Activated T-cell treated with anti-CD3 and anti-CD28 coated beads, Interleukin-2, amount 50 U/mL, for 48 hours (primary cell): ENCODE data around the gene TRIM28.
A peak's percentile ranks its signal among the peaks of the same experiment; 100 is the strongest.

Experiments
- DNase-seq, 2 experiments: peaks; one replicate each; pipeline ENCODE4 v3.0.0-alpha.2; 2020

The TRIM28 gene

GRCh38 chr19:58561373-58562121, 17.7 kb downstream of the TRIM28 start:
- no peak for DNase-seq

DNA sequence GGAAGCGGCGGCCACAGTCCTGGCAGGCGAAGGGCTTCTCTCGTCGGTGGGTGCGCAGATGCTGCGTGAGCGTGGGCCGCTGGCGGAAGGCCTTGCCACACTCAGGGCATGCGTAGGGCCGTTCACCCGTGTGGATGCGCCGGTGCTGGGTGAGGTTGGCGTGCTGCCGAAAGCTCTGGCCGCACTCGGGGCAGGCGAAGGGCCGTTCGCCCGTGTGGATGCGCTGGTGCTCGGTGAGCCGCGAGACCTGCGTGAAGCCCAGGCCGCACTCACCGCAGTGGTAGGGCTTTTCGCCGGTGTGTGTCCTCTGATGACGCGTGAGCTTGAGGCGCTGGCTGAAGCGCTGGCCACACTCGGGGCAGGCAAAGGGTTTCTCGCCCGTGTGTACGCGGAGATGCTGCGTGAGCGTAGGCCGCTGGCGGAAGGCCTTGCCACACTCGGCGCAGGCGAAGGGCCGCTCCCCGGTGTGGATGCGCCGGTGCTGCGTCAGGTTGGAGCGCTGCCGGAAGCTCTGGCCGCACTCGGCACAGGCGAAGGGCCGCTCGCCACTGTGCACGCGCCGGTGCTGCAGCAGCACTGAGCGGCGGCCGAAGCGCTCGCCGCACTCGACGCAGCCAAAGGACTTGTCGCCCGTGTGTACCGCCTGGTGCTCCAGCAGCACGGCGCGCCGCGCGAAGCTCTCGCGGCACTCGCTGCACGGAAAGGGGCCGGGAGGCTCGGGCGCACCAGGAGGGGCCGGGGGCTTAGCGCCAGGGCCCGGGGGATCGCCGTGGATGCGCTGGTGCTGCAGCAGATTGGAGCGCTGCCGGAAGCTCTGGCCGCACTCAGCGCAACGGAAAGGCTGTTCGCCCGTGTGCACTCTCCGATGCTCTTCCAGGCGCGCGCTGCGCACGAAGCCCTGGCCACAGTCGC, 18.5 kb downstream of the TRIM28 start:
- DNase-seq, result peak; percentile 61 to 71

DNA sequence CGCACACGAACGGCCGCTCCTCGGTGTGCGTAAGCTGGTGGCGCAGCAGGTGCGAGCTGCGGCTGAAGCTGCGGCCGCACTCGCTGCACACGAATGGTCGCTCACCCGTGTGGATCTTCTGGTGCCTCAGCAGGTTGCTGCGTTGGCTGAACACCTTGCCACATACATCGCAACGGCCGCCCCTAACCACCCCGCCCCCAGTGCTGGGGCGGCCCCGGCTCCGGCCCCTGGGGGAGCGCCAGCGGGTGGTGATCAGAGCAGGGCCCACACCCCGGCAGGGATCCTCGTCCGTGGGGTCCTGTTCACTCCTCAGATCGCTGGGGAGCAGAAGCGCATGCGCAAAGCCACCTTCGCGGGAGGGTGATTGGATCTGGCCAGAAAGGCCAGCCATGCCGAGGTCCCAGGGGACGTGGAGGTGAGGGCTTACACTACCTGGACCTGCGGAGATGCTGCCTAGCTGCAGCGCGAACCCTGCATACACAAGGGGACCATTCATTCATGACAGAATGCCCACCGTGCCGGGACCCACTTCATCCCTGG, 19.2 kb downstream of the TRIM28 start:
- peak; percentile 53 to 58 for DNase-seq

GRCh38 chr19:58563823-58564222, 20.0 kb downstream of the TRIM28 start:
- no peak for DNase-seq

- peak in 1 of 2 experiments; percentile 3 for DNase-seq
These were observed 23.1 kb downstream of the TRIM28 start for GRCh38 chr19:58566989-58567388.

DNA sequence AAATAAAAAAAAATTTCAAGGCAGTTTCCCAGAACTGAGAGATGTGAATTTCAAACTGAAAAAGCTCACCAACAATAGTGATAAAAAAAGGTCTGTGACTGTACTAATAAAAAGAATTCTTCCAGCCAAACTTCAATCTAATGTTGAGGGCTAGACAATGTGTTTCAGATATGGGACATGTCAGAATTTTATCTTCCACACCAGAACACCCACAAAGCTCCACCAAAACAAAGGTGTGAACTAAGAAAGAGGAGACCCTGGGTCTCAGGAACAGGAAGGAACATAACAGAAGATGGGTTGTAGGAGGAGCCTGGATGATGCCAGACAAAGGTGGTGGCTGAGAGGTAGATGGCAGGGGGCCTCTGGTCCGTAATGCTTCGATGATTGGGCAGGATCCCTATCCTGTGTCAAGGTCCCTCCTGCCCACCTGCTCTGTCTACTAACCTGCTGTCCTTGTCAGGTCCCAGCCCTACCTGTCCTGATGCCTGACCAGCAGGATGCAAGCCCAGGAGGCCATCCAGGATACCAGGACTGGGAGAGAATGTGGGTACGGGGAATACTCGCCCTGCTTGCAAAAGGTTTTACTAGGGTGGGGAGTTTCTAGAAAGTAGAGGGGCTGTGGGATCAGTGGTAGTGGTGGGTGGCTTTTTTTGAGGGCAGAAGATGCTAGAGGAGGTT, 24.7 kb downstream of the TRIM28 start:
- DNase-seq, result peak in 1 of 2 experiments; percentile 13

GRCh38 chr19:58569191-58569942, 25.5 kb downstream of the TRIM28 start:
- DNase-seq, result peak; percentile 11 to 13

- DNase-seq, result peak; percentile 14
These were observed 26.2 kb downstream of the TRIM28 start for GRCh38 chr19:58569943-58570670.

- DNase-seq, result peak; percentile 13 to 15
These were observed 27.1 kb downstream of the TRIM28 start for GRCh38 chr19:58570770-58571574.

DNA sequence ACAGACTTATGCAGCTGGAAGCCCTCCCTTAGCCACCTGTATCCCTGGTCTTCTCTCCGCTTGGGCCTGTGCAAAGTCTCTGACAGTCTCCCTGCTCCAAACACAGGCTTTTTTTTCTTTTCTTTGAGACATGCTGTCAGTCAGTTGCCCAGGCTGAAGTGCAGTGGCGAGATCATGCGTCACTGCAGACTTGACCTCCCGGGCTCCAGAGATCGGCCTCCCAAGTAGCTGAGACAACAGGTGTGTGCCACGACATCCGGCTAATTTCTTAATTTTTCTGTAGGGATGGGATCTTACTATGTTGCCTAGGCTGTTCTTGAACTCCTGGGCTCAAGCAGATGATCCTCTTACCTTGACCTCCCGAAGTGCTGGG, 27.7 kb downstream of the TRIM28 start:
- peak in 1 of 2 experiments; percentile 17 for DNase-seq

GRCh38 chr19:58572026-58572817, 28.4 kb downstream of the TRIM28 start:
- DNase-seq, result no peak

DNA sequence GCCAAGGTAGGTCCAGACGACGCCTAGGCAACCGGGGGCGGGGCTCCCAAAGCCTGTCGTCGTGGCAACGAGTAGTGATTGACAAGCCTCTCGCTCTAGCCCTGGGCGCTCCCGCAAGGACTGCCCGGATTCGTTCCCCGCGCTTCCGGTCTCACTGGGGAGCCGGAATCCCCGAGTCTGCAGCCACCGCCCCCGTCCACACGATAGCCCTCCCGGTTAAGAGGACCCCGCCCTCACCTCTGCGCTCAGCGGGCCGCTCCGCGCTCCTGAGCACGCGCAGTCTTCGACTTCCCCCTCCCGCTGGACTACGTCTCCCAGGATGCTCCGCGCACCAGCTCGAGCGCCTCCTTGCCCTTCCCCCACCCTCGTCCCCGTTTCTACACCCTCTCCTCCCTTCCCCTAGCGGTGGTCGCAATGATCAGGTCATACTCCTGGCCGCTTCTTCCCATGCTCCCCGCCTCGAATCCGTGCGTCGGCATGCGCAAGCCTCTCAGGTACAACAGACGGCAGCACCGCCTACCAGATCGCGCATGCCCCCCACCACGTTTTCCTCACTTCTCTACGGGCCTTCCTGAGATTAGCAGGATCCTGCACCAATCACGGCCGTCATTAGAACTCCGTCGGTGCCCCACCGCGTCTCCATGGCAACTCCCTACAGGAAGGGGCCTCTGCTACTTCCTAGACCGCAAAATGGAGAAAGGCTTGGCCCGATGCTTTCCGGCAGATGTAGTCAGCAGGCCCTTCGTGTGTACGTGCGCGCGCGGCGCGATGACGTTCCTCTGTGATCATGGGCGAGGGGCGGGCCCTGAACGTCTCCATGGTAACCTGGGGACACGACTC, 29.2 kb downstream of the TRIM28 start, which contains the start of gene MZF1:
Gene MZF1, minus strand, starts transcription at position 518 of the 840 bp plus-strand sequence. CDS start 1,946 bp downstream, outside the sequence.
- peak; percentile 99 to 100 for DNase-seq

DNA sequence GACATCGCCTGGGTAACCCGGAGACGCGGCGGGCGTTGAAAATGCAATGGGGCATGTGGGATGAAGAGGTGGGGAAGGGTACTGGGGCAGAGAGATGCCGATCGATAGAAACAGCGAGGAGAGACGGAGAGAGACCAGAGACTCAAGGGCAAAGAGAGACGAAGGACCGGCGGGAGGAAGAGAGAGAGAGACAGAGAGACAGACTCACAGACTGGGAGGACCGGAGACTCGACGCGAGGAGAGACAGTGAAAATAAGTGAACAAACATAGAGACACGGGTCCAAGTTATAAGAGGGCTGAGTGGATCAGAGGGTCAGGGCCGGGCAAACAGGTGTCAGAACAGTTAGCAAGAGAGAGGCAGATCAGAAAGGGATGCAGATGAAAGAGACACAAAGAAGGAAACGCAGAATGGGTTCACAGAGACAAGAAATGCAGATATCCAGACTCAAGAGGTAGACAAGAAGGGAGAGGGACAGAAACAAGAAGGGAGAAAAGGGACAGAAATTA, 29.8 kb downstream of the TRIM28 start:
- no peak for DNase-seq

GRCh38 chr19:58575183-58576041, 31.5 kb downstream of the TRIM28 start:
- peak; percentile 88 to 89 for DNase-seq

DNA sequence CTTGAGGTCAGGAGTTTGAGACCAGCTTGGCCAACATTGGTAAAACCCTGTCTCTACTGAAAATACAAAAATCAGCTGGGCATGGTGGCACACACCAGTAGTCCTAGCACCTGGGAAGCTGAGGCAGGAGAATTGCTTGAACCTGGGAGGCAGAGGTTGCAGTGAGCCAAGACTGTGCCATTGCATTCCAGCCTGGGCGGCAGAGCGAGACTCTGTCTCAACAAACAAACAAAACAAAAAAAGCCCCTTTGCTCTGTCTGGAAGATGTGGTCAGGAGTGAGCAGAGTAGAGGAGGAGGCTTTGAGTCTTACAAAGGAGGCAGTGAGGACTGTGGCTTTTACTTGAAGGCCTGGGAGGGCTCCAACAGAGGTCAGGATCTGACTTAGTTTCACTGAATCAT, 33.7 kb downstream of the TRIM28 start:
- peak; percentile 19 for DNase-seq

GRCh38 chr19:58578012-58578925, 34.4 kb downstream of the TRIM28 start:
- peak; percentile 46 to 47 for DNase-seq
